Natural killer cell (primary cell): ENCODE measurements around the gene ARL15. TPM values are rescaled to one million over a fixed set of nuclear protein-coding genes. Genes with fewer than 3 reads are reported as not detected.

Experiments used
- ATAC-seq, 3 donors: fragments of 150-1000 bp in 2 of 3; fragments of 200-7000 bp in 1 of 3; cut with Tn5 transposase; 1 replicate in 1 of 3; 2 replicates in 2 of 3; pipeline ENCODE4 v1.10.0; 2021; ENCODE audit warnings: mild to moderate bottlenecking in 2 of 3, moderate library complexity in 2 of 3
- DNase-seq, 2 donors: peaks; one replicate each; pipeline versions ENCODE4 v3.0.0 to v3.0.0-alpha.2; 2013 to 2021; ENCODE audit warnings: mixed read lengths in 1 of 2
- H3K27ac ChIP-seq: one replicate; pipeline ENCODE4 v1.5.1; 2013; ENCODE audit warnings: mild to moderate bottlenecking, low read length
- H3K27me3 ChIP-seq: one replicate; pipeline ENCODE4 v1.6.1; 2013; ENCODE audit warnings: low read length; ENCODE audit not compliant: control insufficient read depth, insufficient read depth
- H3K36me3 ChIP-seq: one replicate; pipeline ENCODE4 v1.6.1; 2013; ENCODE audit warnings: low read length; ENCODE audit not compliant: control insufficient read depth, insufficient read depth
- H3K4me1 ChIP-seq: one replicate; pipeline ENCODE4 v1.6.1; 2013; ENCODE audit warnings: low read length; ENCODE audit not compliant: control insufficient read depth, insufficient read depth
- H3K4me3 ChIP-seq: one replicate; pipeline ENCODE4 v1.5.1; 2013; ENCODE audit warnings: low read length
- H3K9me3 ChIP-seq: one replicate; pipeline ENCODE4 v1.6.1; 2013; ENCODE audit warnings: low read length; ENCODE audit not compliant: control insufficient read depth, insufficient read depth
- H3K27ac Mint-ChIP-seq, 2 donors: one replicate each; pipeline ENCODE4 v1.8.0; 2022; ENCODE audit warnings: mild to moderate bottlenecking in 2 of 2, mixed read lengths in 2 of 2, moderate library complexity in 1 of 2
- H3K27me3 Mint-ChIP-seq, 2 donors: one replicate each; pipeline ENCODE4 v1.8.0; 2022; ENCODE audit warnings: low read depth in 2 of 2, mixed read lengths in 2 of 2
- H3K36me3 Mint-ChIP-seq: one replicate; pipeline ENCODE4 v1.8.0; 2022; ENCODE audit warnings: mixed read lengths
- H3K4me1 Mint-ChIP-seq, 2 donors: one replicate each; pipeline ENCODE4 v1.8.0; 2022; ENCODE audit warnings: mixed read lengths in 2 of 2
- H3K4me3 Mint-ChIP-seq: one replicate; pipeline ENCODE4 v1.8.0; 2022; ENCODE audit warnings: mild to moderate bottlenecking, moderate library complexity, mixed read lengths
- H3K9me3 Mint-ChIP-seq, 2 donors: one replicate each; pipeline ENCODE4 v1.8.0; 2022; ENCODE audit warnings: mixed read lengths in 2 of 2
- WGBS: methylation state at CpG from one replicate; pipeline ENCODE4 v1.1.7; 2013; ENCODE audit warnings: missing lambda C conversion rate; ENCODE audit not compliant: insufficient coverage; 5-methylcytosine and 5-hydroxymethylcytosine counted together
- intact Hi-C: fragments of 100-400 bp; cut with micrococcal nuclease; formaldehyde crosslinking; loops from one replicate; pipeline ENCODE4 v1.14.2; 2022
- total RNA-seq, 4 donors: library from RNA; stranded (reverse); fragments of 120-200 nt in 1 of 4; gene quantifications; one replicate each; pipeline versions ENCODE4 v1.2.3 to v1.2.4, GENCODE V29; 2013 to 2022
- TF ChIP-seq, protein P1 (sequence below): fragments of 200-600 bp; IDR thresholded peaks from one replicate; pipeline ENCODE4 v1.8.0; 2022; ENCODE audit warnings: antibody characterized with exemption

ARL15 gene
- total RNA-seq, 3 donors from 2014 or later (not counting 1 experiment from before 2014, with no cell fraction given) = 28.9 to 35.1 (median 33.1) TPM

DNA sequence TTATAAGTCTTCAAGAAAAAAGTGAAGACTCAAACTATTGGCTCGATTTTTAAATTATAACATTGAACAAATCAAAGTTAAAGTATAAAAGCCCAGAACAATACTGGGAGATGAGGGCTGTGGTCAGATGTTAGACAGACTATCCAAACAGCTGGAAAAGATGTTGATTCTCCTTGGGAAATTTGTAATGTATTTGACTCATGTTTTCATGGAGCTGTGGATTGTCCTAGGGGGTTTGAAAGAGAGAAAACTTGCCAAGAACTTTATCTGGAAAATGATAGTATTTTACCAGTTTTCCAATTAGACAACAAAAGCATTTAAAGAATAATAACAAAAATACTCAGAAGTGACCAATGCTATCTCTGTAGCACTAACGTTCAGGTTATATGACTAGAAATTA lies 339.2 kb downstream of the ARL15 start:
- no peak for ATAC-seq
- H3K27me3 ChIP-seq = no peaks in the 10 kb centered on the region
- Mint-ChIP-seq H3K36me3 (no peaks in the 10 kb centered on the region), H3K4me3 (no peak overlapping the region), H3K27me3 (no peaks in the 10 kb centered on the region), H3K27ac (no peak overlapping the region), H3K9me3 (no peaks in the 10 kb centered on the region), H3K4me1 (peaks cover 0 to 16% of the 10 kb centered on the region in 2 donors)
- no peaks in the 10 kb centered on the region for H3K9me3 ChIP-seq
- intact Hi-C loops = no loop called here
- no peak overlapping the region for H3K4me3 ChIP-seq
- no peak overlapping the region for H3K27ac ChIP-seq
- H3K4me1 ChIP-seq = no peaks in the 10 kb centered on the region
- no CpG with 5 or more reads among the region's 2 CpGs for WGBS
- DNase-seq = no peak
- H3K36me3 ChIP-seq = no peaks in the 10 kb centered on the region
- TF ChIP-seq, protein P1, sequence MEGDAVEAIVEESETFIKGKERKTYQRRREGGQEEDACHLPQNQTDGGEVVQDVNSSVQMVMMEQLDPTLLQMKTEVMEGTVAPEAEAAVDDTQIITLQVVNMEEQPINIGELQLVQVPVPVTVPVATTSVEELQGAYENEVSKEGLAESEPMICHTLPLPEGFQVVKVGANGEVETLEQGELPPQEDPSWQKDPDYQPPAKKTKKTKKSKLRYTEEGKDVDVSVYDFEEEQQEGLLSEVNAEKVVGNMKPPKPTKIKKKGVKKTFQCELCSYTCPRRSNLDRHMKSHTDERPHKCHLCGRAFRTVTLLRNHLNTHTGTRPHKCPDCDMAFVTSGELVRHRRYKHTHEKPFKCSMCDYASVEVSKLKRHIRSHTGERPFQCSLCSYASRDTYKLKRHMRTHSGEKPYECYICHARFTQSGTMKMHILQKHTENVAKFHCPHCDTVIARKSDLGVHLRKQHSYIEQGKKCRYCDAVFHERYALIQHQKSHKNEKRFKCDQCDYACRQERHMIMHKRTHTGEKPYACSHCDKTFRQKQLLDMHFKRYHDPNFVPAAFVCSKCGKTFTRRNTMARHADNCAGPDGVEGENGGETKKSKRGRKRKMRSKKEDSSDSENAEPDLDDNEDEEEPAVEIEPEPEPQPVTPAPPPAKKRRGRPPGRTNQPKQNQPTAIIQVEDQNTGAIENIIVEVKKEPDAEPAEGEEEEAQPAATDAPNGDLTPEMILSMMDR = no peak

- no peak overlapping the region for H3K27ac ChIP-seq
- intact Hi-C loops = no loop called here
- no peaks in the 10 kb centered on the region for H3K9me3 Mint-ChIP-seq
- peaks cover 0 to 16% of the 10 kb centered on the region in 2 donors for H3K4me1 Mint-ChIP-seq
- no peak overlapping the region for H3K4me3 Mint-ChIP-seq
- no peaks in the 10 kb centered on the region for H3K27me3 Mint-ChIP-seq
- H3K36me3 Mint-ChIP-seq = no peaks in the 10 kb centered on the region
- no peaks in the 10 kb centered on the region for H3K27me3 ChIP-seq
- H3K27ac Mint-ChIP-seq = no peak overlapping the region
- TF ChIP-seq, protein P1 = no peak
- WGBS = no CpG with 5 or more reads among the region's 3 CpGs
- no peaks in the 10 kb centered on the region for H3K36me3 ChIP-seq
- H3K4me1 ChIP-seq = no peaks in the 10 kb centered on the region
- DNase-seq = no peak
- H3K9me3 ChIP-seq = no peaks in the 10 kb centered on the region
- ATAC-seq = no peak
- H3K4me3 ChIP-seq = no peak overlapping the region
These were observed 339.9 kb downstream of the ARL15 start for GRCh38 chr5:53970475-53970874.

DNA sequence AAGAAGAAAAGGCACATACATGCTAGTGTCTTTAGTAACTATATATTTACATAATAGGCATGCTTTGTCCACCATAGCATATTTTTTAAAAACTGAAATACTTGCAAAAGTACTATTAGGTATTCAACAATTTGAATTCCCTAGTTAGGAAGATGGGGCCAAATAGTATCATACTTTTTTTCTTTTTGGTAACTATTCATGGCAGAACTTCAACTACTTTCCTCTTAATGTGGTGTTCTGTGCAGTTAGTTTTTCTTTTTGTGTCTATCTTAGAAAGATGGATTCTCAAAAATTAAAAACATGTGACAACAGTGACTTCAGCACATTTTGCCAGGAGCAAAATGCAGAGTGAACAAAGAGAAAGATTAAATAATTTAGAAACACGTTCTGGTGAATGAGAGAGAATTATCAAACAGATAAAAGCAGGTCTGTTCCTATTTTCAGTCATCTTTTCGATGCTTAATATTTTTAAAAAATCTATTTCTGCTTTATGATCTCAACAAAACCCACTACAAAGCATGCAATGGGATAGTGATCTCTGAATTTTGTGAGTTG lies 341.1 kb downstream of the ARL15 start:
- ATAC-seq (no peak), DNase-seq (no peak)
- Mint-ChIP-seq H3K27me3 (no peaks in the 10 kb centered on the region), H3K36me3 (no peaks in the 10 kb centered on the region), H3K9me3 (no peaks in the 10 kb centered on the region), H3K4me3 (no peak overlapping the region), H3K27ac (no peak overlapping the region), H3K4me1 (peaks cover 0 to 8% of the 10 kb centered on the region in 2 donors)
- Histone ChIP-seq H3K4me3 (no peak overlapping the region), H3K36me3 (no peaks in the 10 kb centered on the region), H3K27me3 (no peaks in the 10 kb centered on the region), H3K27ac (no peak overlapping the region), H3K4me1 (no peaks in the 10 kb centered on the region), H3K9me3 (no peaks in the 10 kb centered on the region)
- TF ChIP-seq, protein P1 = no peak
- 100% methylated on average over 1 of the region's 2 CpGs for WGBS
- intact Hi-C loops = no loop called here

- no peaks in the 10 kb centered on the region for H3K4me1 ChIP-seq
- H3K27me3 Mint-ChIP-seq = no peaks in the 10 kb centered on the region
- no peaks in the 10 kb centered on the region for H3K36me3 ChIP-seq
- no peaks in the 10 kb centered on the region for H3K9me3 Mint-ChIP-seq
- no peaks in the 10 kb centered on the region for H3K27me3 ChIP-seq
- H3K9me3 ChIP-seq = no peaks in the 10 kb centered on the region
- no peak overlapping the region for H3K4me3 Mint-ChIP-seq
- no peak overlapping the region for H3K4me3 ChIP-seq
- H3K36me3 Mint-ChIP-seq = no peaks in the 10 kb centered on the region
- H3K27ac ChIP-seq = no peak overlapping the region
- TF ChIP-seq, protein P1 = no peak
- H3K27ac Mint-ChIP-seq = no peak overlapping the region
- DNase-seq = no peak
- no peak for ATAC-seq
- intact Hi-C loops = no loop called here
- peaks cover 0 to 5% of the 10 kb centered on the region in 2 donors for H3K4me1 Mint-ChIP-seq
These were observed 344.9 kb downstream of the ARL15 start for GRCh38 chr5:53965459-53965858.
